K562 treated with DMSO at 1 percent for 12 hours (cell line): ENCODE measurements around the gene CDPF1. TPM values are rescaled to one million over a fixed set of nuclear protein-coding genes. Genes with fewer than 3 reads are reported as not detected.

Experiments
- total RNA-seq: library from RNA; unstranded; fragments of 300-600 nt; gene quantifications from 2 replicates; pipeline ENCODE4 v1.2.3, GENCODE V29; 2022; ENCODE audit not compliant: insufficient read depth

The CDPF1 gene
- total RNA-seq, result 10.6 and 17.7 TPM in 2 replicates

GRCh38 chr22:46250035-46250782, at the start of gene CDPF1:
Gene CDPF1, minus strand, starts transcription at chr22:46250293. Its CDS starts 2,009 bp downstream, at chr22:46248284.

DNA sequence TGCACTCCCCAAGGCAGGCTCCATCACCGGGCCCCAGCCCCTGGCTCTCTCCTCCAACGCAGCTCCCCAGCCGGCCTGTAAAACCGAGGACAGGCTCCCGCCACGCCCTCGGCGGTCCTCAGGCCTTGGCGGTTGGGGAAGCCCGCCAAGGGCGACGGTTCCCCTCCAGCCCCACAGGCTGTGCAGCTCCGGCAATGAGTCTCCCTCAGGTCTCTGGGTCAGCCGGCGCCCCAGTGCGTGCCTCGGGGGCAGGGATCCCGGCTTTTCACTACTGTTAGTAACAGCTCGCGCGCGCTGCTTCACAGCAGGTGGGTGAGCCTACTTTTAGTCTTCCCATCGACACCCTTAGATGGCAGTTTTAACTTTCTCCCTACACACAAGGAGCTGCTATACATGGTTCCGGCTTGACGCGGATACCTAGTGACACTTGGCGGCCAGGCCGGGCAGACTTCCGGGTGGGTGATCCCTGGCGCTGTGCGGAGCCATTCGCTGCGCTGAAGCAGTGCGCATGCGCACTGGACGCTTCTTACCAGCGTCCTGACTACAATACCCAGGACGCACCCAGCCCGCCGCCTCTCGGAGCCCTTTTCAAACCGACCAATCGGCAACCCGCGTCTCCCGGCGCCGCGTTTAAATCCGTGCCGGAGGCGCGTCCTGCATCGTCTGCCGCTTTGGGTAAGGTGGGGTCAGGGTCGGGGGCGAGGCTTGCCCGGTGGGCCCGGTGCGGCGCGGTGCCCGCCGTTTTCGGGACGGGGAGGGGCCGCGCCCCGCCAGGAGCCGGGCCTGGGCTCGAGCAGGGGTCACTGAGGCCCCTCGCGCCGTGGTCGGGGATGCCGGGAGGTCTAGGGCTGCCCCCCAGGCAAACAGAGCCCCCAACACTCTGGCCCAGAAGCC, 46.4 kb upstream of the CDPF1 start, which contains the start of gene GTSE1:
TSS of gene GTSE1 (plus strand) at position 614 of the 894 bp plus-strand sequence. CDS start 531 bp downstream, outside the sequence.

GRCh38 chr22:46267431-46268279, 17.6 kb upstream of the CDPF1 start, which contains the start of gene TTC38:
Gene TTC38, plus strand, starts transcription at chr22:46268008. Its CDS starts 32 bp downstream, at chr22:46268040.

DNA sequence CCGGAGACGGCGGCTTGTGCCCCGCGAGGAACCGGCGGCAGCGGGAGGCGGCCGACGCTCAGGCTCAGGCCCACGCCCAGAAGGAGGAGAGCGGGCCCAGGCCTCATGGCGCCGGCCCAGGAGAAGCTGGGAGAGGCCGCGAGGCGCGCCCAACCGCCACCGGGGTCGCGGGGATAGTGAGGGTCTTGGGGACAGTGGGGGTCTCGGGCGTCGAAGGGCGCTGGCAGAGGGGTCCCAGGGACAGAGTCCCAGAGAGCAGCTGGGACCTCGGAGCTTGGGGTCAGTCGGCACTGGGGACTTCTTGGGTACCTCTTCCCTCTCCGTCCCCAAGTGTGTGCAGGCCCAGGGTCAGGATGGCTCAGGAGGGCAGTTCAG, 13.1 kb upstream of the CDPF1 start, which contains the start of gene PKDREJ:
TSS of gene PKDREJ (minus strand) at position 128 of the 375 bp plus-strand sequence. CDS start at position 107, 21 bp downstream.

Other genes with a start within 250 kb of the CDPF1 start
- 0.72 and 4.1 TPM in 2 replicates for gene PPARA, start 99.8 kb downstream of the CDPF1 start, total RNA-seq
- 0.19 and 1.7 TPM in 2 replicates for gene PKDREJ, start 13.1 kb upstream of the CDPF1 start, total RNA-seq
- gene TTC38, start 17.7 kb upstream of the CDPF1 start, total RNA-seq, result 11.9 and 24.3 TPM in 2 replicates
- 21.3 and 40.6 TPM in 2 replicates for gene GTSE1, start 46.6 kb upstream of the CDPF1 start, total RNA-seq
- 31.5 and 34.8 TPM in 2 replicates for gene TRMU, start 85.4 kb upstream of the CDPF1 start, total RNA-seq